Stimulated activated effector memory CD8-positive, alpha-beta T cell treated with anti-CD3 and anti-CD28 coated beads, Interleukin-12 subunit alpha, Interleukin-12 subunit beta, amount 100 ng/mL, for 72 hours (primary cell): ENCODE results near the gene CPNE7.
A peak's percentile ranks its signal among the peaks of the same experiment; 100 is the strongest.

Experiments used
- ATAC-seq: fragments of 150-1000 bp; cut with Tn5 transposase; 2 replicates; pipeline ENCODE4 v1.10.0; 2021
- DNase-seq, 2 donors: peaks; one replicate each; pipeline ENCODE4 v3.0.0; 2021 to 2022; ENCODE audit warnings: low spot score in 2 of 2
- H3K27ac Mint-ChIP-seq: one replicate; pipeline ENCODE4 v1.8.0; 2022; ENCODE audit warnings: mild to moderate bottlenecking, mixed read lengths
- H3K36me3 Mint-ChIP-seq: one replicate; pipeline ENCODE4 v1.8.0; 2022; ENCODE audit warnings: mild to moderate bottlenecking, mixed read lengths
- H3K4me1 Mint-ChIP-seq: one replicate; pipeline ENCODE4 v1.8.0; 2022; ENCODE audit warnings: mixed read lengths
- H3K4me3 Mint-ChIP-seq: one replicate; pipeline ENCODE4 v1.8.0; 2022; ENCODE audit warnings: mild to moderate bottlenecking, mixed read lengths
- H3K9me3 Mint-ChIP-seq: one replicate; pipeline ENCODE4 v1.8.0; 2022; ENCODE audit warnings: mixed read lengths

The CPNE7 gene

DNA sequence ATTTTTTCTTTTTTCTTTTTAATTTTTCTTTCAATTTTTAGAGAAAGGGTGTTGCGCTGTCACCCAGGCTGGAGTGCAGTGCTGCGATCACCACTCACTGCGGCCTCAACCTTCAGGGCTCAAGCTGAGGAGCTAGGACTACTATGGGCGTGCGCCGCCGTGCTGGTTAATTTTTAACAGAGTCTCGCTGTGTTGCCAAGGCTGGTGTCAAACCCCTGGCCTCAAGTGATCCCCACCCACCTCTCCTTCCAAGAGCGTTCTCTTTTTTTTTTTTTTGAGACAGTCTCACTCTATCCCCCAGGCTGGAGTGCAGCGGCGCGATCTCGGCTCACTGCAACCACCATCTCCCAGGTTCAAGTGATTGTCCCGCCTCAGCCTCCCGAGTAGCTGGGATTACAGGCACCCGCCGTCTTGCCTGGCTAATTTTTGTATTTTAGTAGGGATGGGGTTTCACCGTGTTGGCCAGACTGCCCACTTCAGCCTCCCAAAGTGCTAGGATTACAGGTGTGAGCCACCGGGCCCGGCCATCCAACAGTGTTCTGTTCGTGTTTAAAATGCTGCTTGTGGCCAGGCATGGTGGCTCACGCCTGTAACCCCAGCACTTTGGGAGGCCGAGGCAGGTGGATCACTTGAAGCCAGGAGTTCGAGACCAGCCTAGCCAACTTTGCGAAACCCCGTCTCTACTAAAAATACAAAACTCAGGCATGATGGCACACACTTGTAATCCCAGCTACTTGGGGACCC is 29.6 kb upstream of the CPNE7 start:
- H3K4me1 Mint-ChIP-seq, result peaks cover 8% of the 10 kb centered on the region
- no peak overlapping the region for H3K4me3 Mint-ChIP-seq
- ATAC-seq (no peak), DNase-seq (no peak)
- H3K27ac Mint-ChIP-seq, result no peak overlapping the region
- H3K9me3 Mint-ChIP-seq, result no peaks in the 10 kb centered on the region
- peaks cover 52% of the 10 kb centered on the region for H3K36me3 Mint-ChIP-seq

DNA sequence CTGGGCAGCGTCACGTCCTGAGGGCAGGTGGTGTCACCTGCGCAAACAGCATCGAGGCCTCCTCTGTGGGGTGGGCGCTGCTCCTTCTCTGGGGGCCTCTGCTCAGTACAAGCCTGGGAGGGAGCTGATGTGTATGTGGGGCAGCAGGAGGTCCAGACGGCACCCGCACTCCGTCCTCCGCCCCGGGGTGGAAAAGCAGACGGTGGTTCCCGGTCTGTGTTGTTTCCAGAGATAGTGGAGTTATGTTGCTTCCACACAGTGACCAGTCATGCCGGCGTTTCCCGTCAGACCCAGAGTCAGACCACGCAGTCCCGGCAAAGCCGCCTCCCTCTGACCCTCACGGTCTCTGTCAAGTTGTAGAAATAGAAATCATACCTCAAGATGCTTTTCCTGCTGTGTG is 28.8 kb upstream of the CPNE7 start:
- peaks cover 8% of the 10 kb centered on the region for H3K4me1 Mint-ChIP-seq
- H3K27ac Mint-ChIP-seq, result no peak overlapping the region
- DNase-seq, result no peak
- ATAC-seq, result no peak
- H3K36me3 Mint-ChIP-seq, result peaks cover 55% of the 10 kb centered on the region
- H3K9me3 Mint-ChIP-seq, result no peaks in the 10 kb centered on the region
- H3K4me3 Mint-ChIP-seq, result no peak overlapping the region

DNA sequence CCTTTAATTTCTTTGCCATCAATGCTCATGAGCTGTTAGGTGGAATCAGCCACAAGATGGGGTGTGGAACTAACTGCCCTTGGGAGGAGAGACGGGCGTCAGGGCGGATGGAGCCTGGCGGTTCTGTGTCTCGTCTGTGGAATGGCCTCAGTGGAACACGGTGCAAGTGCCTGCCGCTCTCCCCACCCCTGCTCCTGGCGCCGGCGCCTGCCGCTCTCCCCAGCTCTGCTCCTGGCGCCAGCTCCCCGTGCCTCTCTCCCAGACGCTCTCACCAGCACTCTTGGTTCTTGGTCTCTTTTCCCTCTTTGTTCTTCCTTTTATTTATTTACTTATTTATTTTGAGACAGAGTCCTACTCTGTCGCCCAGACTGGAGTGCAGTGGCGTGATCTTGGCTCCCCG is 28.3 kb upstream of the CPNE7 start:
- peaks cover 55% of the 10 kb centered on the region for H3K36me3 Mint-ChIP-seq
- H3K4me3 Mint-ChIP-seq, result no peak overlapping the region
- no peak overlapping the region for H3K27ac Mint-ChIP-seq
- no peaks in the 10 kb centered on the region for H3K9me3 Mint-ChIP-seq
- no peak for ATAC-seq
- H3K4me1 Mint-ChIP-seq, result peaks cover 8% of the 10 kb centered on the region
- no peak for DNase-seq

DNA sequence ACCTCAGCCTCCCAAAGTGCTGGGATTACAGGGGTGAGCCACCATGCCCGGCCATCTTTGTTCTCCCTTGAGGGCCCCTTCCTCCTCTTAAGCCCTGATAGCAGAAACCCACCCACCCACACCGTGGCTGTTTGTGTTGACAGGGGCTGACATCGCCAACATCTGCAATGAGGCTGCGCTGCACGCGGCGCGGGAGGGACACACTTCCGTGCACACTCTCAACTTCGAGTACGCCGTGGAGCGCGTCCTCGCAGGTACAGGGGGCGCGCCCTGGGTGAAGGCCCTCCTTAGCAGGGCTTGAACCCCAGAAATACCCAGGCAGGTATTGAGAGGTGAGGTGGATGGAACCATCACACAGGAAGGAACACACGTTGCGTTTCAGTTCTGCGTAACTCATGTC is 27.7 kb upstream of the CPNE7 start:
- H3K27ac Mint-ChIP-seq, result no peak overlapping the region
- no peaks in the 10 kb centered on the region for H3K9me3 Mint-ChIP-seq
- DNase-seq (no peak), ATAC-seq (no peak)
- H3K4me1 Mint-ChIP-seq, result peaks cover 8% of the 10 kb centered on the region
- H3K36me3 Mint-ChIP-seq, result peaks cover 55% of the 10 kb centered on the region
- H3K4me3 Mint-ChIP-seq, result no peak overlapping the region

DNA sequence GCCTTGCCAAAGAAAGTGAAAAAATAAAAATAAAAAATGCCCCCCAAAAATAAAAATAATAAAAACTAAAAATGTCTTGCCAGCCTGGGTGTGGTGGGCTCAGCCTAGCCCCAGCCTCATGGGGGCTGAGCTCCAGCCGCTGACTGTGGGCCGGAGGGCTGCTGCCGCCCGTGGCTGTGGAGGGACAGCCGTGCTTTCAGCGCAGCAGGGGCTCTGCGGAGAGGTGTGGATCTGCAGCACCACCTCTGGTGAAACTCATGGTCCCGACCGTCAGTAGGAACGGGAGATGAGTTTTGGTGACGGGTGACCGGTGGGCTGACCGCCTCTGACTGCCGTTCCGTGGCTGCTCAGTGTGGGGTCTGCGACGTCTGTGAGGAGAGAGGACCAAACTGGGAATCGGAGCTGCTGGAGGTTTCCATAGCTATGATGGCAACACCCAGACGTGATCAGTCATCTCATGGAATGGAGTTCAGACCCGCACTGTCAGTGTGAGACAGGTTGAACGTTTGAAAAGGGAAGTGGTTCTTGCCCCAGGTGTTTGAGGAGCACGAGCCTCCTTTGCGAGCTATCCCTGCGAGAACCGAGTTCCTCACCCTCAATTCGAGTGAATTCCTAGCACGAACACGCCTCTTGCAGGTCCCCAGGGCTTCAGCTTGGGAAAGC is 27.1 kb upstream of the CPNE7 start:
- peaks cover 8% of the 10 kb centered on the region for H3K4me1 Mint-ChIP-seq
- H3K4me3 Mint-ChIP-seq, result no peak overlapping the region
- ATAC-seq (no peak), DNase-seq (no peak)
- H3K9me3 Mint-ChIP-seq, result no peaks in the 10 kb centered on the region
- no peak overlapping the region for H3K27ac Mint-ChIP-seq
- peaks cover 55% of the 10 kb centered on the region for H3K36me3 Mint-ChIP-seq

DNA sequence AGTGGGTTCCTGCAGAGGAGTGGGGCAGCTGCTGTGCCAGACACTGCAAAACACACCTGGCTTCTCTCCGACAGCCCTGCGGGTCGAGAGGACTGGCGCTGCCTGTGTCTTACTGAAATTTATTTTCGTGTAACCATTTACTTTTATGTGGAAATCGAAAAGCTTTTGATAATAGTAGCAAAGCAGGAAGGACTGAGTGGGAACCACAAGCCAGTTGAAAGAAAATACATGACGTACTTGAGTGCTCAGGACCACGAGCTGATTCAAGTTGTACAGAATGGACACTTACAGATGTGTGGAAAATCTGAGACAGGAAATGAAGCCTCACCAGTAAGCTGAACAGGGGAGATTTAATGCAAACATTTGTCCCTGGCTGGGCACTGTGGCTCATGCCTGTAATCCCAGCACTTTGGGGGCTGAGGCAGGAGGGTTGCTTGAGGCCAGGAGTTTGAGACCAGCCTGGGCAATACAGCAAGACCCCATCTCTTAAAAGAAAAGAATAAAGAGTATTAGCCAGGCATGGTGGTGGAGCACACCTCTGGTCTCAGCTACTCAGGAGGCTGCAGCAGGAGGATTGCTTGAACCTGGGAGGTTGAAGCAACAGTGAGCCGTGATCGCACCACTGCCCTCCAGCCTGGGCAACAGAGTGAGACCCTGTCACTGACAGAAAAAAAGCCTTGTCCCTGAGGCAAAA is 26.4 kb upstream of the CPNE7 start:
- DNase-seq (no peak), ATAC-seq (no peak)
- Mint-ChIP-seq H3K4me3 (no peak overlapping the region), H3K27ac (no peak overlapping the region), H3K4me1 (peaks cover 8% of the 10 kb centered on the region), H3K36me3 (peaks cover 55% of the 10 kb centered on the region), H3K9me3 (no peaks in the 10 kb centered on the region)

DNA sequence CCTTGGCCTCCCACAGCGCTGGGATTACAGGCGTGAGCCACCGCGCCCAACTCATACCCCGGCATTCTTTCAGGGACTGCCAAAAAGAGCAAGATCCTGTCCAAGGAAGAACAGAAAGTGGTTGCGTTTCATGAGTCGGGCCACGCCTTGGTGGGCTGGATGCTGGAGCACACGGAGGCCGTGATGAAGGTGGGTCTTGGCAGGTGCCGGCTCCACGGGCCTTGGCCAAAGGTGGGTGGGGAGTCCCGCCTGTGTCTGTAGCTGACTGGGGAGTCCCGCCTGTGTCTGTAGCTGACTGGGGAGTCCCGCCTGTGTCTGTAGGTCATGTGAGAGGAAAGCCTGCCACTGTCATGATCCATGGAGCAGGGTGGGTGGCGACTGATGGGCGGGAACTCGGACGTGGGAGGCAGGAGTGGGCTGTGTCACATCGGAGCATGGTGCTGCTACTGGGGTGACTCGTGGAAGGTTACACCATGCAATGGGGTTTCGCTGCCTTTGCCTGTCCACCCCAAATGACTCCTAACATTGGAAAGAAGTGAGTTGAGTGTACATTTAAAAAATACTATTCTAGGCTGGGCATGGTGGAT is 25.0 kb upstream of the CPNE7 start:
- ATAC-seq (no peak), DNase-seq (no peak)
- H3K9me3 Mint-ChIP-seq, result no peaks in the 10 kb centered on the region
- peaks cover 8% of the 10 kb centered on the region for H3K4me1 Mint-ChIP-seq
- no peak overlapping the region for H3K27ac Mint-ChIP-seq
- H3K4me3 Mint-ChIP-seq, result no peak overlapping the region
- H3K36me3 Mint-ChIP-seq, result peaks cover 60% of the 10 kb centered on the region

DNA sequence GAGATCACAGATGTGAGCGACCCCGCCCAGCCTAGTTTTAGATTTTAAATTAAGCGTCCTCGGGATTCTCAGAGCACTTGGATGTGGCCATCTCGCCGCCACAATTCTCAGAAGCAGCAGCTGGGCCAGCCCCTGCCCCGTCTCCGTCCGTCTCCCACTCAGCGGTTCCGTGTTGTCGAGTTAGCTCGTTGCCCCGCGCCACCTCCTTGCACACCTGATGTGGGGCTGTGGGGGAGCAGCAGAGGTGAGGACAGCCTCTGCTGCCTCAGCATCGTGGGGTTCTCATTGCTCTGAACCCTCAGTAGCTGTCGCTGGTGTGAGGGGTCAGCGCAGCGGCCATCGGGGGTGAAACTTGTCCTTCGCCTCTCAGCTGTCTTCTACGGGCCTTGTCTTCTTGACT is 23.2 kb upstream of the CPNE7 start:
- peaks cover 55% of the 10 kb centered on the region for H3K36me3 Mint-ChIP-seq
- ATAC-seq (no peak), DNase-seq (no peak)
- H3K9me3 Mint-ChIP-seq, result no peaks in the 10 kb centered on the region
- H3K27ac Mint-ChIP-seq, result peak overlapping the region; percentile 70
- peaks cover 10% of the 10 kb centered on the region for H3K4me1 Mint-ChIP-seq
- no peak overlapping the region for H3K4me3 Mint-ChIP-seq

DNA sequence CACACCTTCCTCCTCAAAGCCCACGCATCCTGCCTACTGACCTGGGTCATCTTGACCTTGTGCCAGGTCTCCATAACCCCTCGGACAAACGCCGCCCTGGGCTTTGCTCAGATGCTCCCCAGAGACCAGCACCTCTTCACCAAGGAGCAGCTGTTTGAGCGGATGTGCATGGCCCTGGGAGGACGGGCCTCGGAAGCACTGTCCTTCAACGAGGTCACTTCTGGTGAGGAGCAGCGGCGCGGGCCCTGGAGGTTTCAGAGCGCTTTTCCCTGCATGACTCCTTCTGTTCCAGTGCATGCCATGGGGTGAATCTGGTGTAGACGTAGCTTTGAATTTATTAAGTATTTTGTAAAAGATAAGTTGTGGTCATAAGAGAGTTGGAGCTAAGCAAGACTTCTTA is 22.6 kb upstream of the CPNE7 start:
- H3K36me3 Mint-ChIP-seq, result peaks cover 49% of the 10 kb centered on the region
- no peak overlapping the region for H3K4me3 Mint-ChIP-seq
- no peaks in the 10 kb centered on the region for H3K9me3 Mint-ChIP-seq
- ATAC-seq (no peak), DNase-seq (no peak)
- H3K4me1 Mint-ChIP-seq, result peaks cover 15% of the 10 kb centered on the region
- peak overlapping the region; percentile 70 for H3K27ac Mint-ChIP-seq

DNA sequence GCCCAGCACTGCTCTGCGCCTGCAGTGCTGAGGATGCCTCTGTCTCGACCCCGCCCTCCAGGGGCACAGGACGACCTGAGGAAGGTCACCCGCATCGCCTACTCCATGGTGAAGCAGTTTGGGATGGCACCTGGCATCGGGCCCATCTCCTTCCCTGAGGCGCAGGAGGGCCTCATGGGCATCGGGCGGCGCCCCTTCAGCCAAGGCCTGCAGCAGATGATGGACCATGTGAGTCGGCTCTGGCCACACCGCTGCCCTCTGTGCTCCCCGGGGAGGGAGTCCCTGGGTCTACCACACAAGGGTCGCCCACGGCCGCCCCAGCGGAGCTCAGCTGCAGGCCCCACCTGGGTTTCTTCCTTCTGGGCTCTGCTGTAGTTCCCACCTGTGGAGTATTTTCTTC is 21.8 kb upstream of the CPNE7 start:
- Mint-ChIP-seq H3K4me3 (no peak overlapping the region), H3K9me3 (no peaks in the 10 kb centered on the region), H3K4me1 (peaks cover 15% of the 10 kb centered on the region), H3K36me3 (peaks cover 41% of the 10 kb centered on the region), H3K27ac (no peak overlapping the region)
- DNase-seq, result no peak
- no peak for ATAC-seq

DNA sequence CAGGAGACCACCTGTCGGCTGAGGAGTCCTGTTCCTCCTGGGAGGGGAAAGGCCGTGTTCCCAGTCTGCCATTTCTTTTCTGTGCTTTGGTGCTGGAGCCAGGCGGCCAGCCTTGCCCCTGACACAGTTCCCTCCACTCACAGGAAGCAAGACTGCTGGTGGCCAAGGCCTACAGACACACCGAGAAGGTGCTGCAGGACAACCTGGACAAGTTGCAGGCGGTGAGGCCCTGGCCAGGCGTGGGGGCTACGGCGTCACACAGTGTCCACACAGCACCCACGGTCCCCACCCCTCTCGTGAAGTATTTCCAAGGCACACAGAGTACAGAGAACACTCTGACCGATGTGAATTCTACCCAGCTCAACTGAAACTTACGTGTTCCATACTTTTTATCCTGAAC is 21.2 kb upstream of the CPNE7 start:
- H3K4me1 Mint-ChIP-seq, result peaks cover 12% of the 10 kb centered on the region
- DNase-seq, result no peak
- no peaks in the 10 kb centered on the region for H3K9me3 Mint-ChIP-seq
- H3K4me3 Mint-ChIP-seq, result no peak overlapping the region
- ATAC-seq, result no peak
- H3K36me3 Mint-ChIP-seq, result peaks cover 35% of the 10 kb centered on the region
- no peak overlapping the region for H3K27ac Mint-ChIP-seq

DNA sequence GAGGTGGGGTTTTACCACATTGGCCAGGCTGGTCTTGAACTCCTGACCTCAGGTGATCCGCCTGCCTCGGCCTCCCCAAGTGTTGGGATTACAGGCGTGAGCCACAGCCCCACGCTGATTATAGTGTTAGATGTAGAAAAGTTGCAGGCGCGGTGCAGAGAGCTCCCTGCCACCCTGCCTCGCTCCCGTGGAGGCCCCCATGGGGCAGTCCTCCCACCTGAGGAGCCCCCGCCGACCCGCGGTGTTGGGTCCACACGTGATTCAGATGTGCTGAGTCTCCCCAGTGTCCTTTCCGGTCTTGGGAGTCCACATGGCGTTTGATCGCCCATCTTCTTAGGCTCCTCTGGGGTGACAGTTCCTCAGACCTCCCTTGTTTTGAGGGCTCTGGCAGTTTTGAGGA is 20.3 kb upstream of the CPNE7 start:
- no peak for DNase-seq
- H3K36me3 Mint-ChIP-seq, result peaks cover 32% of the 10 kb centered on the region
- H3K4me3 Mint-ChIP-seq, result no peak overlapping the region
- peaks cover 14% of the 10 kb centered on the region for H3K4me1 Mint-ChIP-seq
- ATAC-seq, result no peak
- no peak overlapping the region for H3K27ac Mint-ChIP-seq
- H3K9me3 Mint-ChIP-seq, result no peaks in the 10 kb centered on the region

DNA sequence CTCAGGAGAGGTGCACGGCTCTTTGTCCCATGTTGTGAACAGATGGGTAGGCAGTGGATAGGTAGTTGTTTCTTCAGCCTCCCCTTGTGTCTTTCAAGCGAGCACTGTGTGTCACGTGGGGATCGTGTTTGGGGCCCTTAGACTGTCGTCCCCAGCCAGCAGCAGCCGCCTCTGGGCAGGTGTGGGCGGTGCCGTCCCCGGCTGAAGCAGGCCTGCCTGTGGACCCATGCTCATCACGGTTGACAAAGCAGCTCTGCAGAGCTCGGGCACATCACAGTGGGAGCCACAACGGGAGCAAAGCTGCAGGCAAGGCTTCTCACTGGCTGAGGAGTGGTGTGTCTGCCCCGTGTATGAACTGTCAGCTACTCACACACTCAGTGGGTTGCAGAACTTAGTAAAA is 19.8 kb upstream of the CPNE7 start:
- Mint-ChIP-seq H3K4me3 (no peak overlapping the region), H3K9me3 (no peaks in the 10 kb centered on the region), H3K36me3 (peaks cover 33% of the 10 kb centered on the region), H3K4me1 (peaks cover 14% of the 10 kb centered on the region), H3K27ac (no peak overlapping the region)
- ATAC-seq (no peak), DNase-seq (no peak)

DNA sequence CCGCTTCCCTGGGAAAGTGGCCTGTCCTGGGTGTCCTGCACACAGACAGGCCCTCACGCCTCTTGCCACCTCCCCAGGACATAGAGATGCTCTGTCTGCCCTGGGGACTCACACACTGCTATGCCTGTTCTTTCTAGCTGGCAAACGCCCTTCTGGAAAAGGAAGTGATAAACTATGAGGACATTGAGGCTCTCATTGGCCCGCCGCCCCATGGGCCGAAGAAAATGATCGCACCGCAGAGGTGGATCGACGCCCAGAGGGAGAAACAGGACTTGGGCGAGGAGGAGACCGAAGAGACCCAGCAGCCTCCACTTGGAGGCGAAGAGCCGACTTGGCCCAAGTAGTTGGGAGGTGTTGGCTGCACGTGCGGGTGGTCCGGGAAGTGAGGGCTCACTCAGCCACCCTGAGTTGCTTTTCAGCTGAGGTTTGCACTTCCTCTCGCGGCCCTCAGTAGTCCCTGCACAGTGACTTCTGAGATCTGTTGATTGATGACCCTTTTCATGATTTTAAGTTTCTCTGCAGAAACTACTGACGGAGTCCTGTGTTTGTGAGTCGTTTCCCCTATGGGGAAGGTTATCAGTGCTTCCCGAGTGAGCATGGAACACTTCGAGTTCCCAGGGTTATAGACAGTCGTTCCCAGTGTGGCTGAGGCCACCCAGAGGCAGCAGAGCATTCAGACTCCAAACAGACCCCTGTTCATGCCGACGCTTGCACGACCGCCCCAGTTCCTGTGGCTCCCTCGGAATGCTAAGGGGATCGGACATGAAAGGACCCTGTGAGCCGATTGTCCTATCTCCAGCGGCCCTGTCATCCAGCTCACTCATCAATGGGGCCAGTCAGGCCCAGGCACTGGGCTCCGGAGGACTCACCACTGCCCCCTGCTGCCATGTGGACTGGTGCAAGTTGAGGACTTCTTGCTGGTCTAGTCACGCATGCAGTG is 18.5 kb upstream of the CPNE7 start:
- peak; percentile 69 for ATAC-seq
- Mint-ChIP-seq H3K27ac (no peak overlapping the region), H3K4me3 (no peak overlapping the region), H3K9me3 (no peaks in the 10 kb centered on the region), H3K4me1 (peaks cover 21% of the 10 kb centered on the region), H3K36me3 (peaks cover 42% of the 10 kb centered on the region)
- peak; percentile 79 to 91 for DNase-seq
